Heart right ventricle (tissue), 16 donors: ENCODE measurements around the gene ATXN2L. TPM values are rescaled to one million over a fixed set of nuclear protein-coding genes. Genes with fewer than 3 reads are reported as not detected.

Experiments
- ATAC-seq, 8 donors: fragments of 200-7000 bp; cut with Tn5 transposase; one replicate each; pipeline ENCODE4 v1.9.1; 2020; ENCODE audit warnings: mild to moderate bottlenecking in 8 of 8, moderate library complexity in 8 of 8, moderate number of reproducible peaks in 1 of 8
- DNase-seq, 2 donors: peaks; one replicate each; pipeline ENCODE4 v3.0.0-alpha.2; 2020
- H3K27ac ChIP-seq, 10 donors: fragments of 200-600 bp; sonication (generic) in 2 of 10; one replicate each; pipeline versions ENCODE4 v1.5.0 to v1.8.0; 2020 to 2022; ENCODE audit warnings: mild to moderate bottlenecking in 3 of 10
- H3K27me3 ChIP-seq, 7 donors: fragments of 200-600 bp; one replicate each; pipeline ENCODE4 v1.8.0; 2021 to 2022; ENCODE audit warnings: mild to moderate bottlenecking in 2 of 7
- H3K36me3 ChIP-seq, 9 donors: fragments of 200-600 bp; sonication (generic) in 1 of 9; one replicate each; pipeline versions ENCODE4 v1.5.0 to v1.8.0; 2020 to 2022; ENCODE audit warnings: mild to moderate bottlenecking in 2 of 9
- H3K4me1 ChIP-seq, 9 donors: fragments of 200-600 bp; sonication (generic) in 1 of 9; one replicate each; pipeline versions ENCODE4 v1.5.0 to v1.8.0; 2020 to 2022; ENCODE audit warnings: mild to moderate bottlenecking in 4 of 9
- H3K4me3 ChIP-seq, 10 donors: fragments of 200-600 bp; sonication (generic) in 2 of 10; one replicate each; pipeline versions ENCODE4 v1.5.0 to v1.8.0; 2020 to 2022; ENCODE audit warnings: mild to moderate bottlenecking in 7 of 10, moderate library complexity in 2 of 10
- H3K9me3 ChIP-seq, 11 donors: fragments of 200-600 bp in 10 of 11; sonication (generic) in 2 of 11; one replicate each; pipeline versions ENCODE4 v1.5.0 to v1.8.0; 2013 to 2022; ENCODE audit warnings: mild to moderate bottlenecking in 2 of 11, control low read depth in 1 of 11, moderate library complexity in 1 of 11
- CTCF ChIP-seq, 9 donors: fragments of 200-600 bp; sonication (generic) in 2 of 9; IDR thresholded peaks; one replicate each; pipeline versions ENCODE4 v1.5.0 to v1.8.0; 2021 to 2022; ENCODE audit warnings: antibody characterized with exemption in 9 of 9, mild to moderate bottlenecking in 5 of 9, moderate library complexity in 1 of 9
- WGBS, 2 donors: extraction: QIAGEN DNeasy Blood & Tissue Kit; methylation state at CpG; one replicate each; pipeline ENCODE4 v1.1.7; 2013; ENCODE audit warnings: inconsistent platforms in 1 of 2; 5-methylcytosine and 5-hydroxymethylcytosine counted together
- intact Hi-C, 10 donors: fragments of 100-400 bp; cut with DNase I; formaldehyde crosslinking; loops; one replicate each; pipeline versions ENCODE4 v1.11.1 to v1.14.2; 2022
- microRNA-seq, 2 donors: library from miRNA; unstranded; fragments of <30 nt; microRNA quantifications; one replicate each; pipeline ENCODE4 v1.2.0, GENCODE V29; 2021
- polyA plus RNA-seq, 2 donors: library from polyadenylated mRNA; stranded (reverse); fragments of 200-250 nt; gene quantifications; one replicate each; pipeline ENCODE4 v1.2.3, GENCODE V29; 2013
- total RNA-seq, 10 donors: library from RNA; stranded (reverse); fragmentation: NEBNext Ultra II Directional in 3 of 10; extraction: Animal tissue kit (Norgen Biotek cat#: 25700) in 3 of 10; gene quantifications; one replicate each; pipeline versions ENCODE4 v1.2.1 to v1.2.4, GENCODE V29; 2021 to 2023
- donor health status: Arrhythmogenic right ventricular cardiomyopathy.
- donor health status: ischemic (EF 13 %, LVEDD 7.1; RV severe dilation, severe dysfunction).
- donor health status: healthy with polysubstance abuse.
- donor health status: DM: no; HTN: yes; CAD: no.
- donor health status: DM: no; HTN: no; CAD: no.
- donor health status: ischemic (EF 25% LVEDD 6.9; RV normal size, moderate dysfunction).
- donor health status: ischemic (EF 25% LVEDD 5.7; RV mildly dilated, moderate dysfunction).
- donor health status: healthy.
- donor health status: DM: yes; HTN: yes; CAD: no.
- donor health status: Ischemic cardiomyopathy.
- donor health status: ischemic (EF 35%, LVEDD 5.7; RV mildly dilated, moderate dysfunction).
- donor health status: nonischemic (EF 11% LVEDD 7.7; RV severe dilation, severe dysfunction).
- donor health status: DM: yes; HTN: yes; CAD: no.
- donor health status: PGD.
- donor health status: ischemic (EF 29% LVEDD 5.4; RV normal size, mild dysfunction).
- donor health status: nonischemic (EF 23%, LVEDD 6.1; RV moderate dilation, normal function).

The ATXN2L gene
- total and polyA plus RNA-seq, 12 donors, result 36.0 to 99.9 (median 45.9) TPM

- Histone ChIP-seq H3K27me3 (peaks cover 0 to 23% (median 5%) of the 10 kb centered on the region in 7 donors), H3K4me1 (peaks cover 0 to 16% (median 13%) of the 10 kb centered on the region in 9 donors), H3K27ac (no peak overlapping the region), H3K36me3 (no peaks in the 10 kb centered on the region), H3K4me3 (no peak overlapping the region), H3K9me3 (no peaks in the 10 kb centered on the region)
- intact Hi-C loops, result loop anchor here in 1 of 10 donors (5.0 kb wide), 1 partner anchor 59 kb away; no protein-coding TSS in a partner anchor
- 58 to 60% methylated on average over 24 to 25 of the region's 25 CpGs for WGBS, 2 donors
- ATAC-seq (no peak), DNase-seq (no peak)
- TF ChIP-seq CTCF (IDR thresholded peaks at IDR 0.05), result no peak
Measured at GRCh38 chr16:28883221-28883996, 60.6 kb downstream of the ATXN2L start.

GRCh38 chr16:28884045-28884444, 61.2 kb downstream of the ATXN2L start:
- Histone ChIP-seq H3K4me3 (no peak overlapping the region), H3K36me3 (no peaks in the 10 kb centered on the region), H3K27me3 (peaks cover 0 to 23% (median 5%) of the 10 kb centered on the region in 7 donors), H3K4me1 (peaks cover 0 to 13% (median 12%) of the 10 kb centered on the region in 9 donors), H3K27ac (no peak overlapping the region), H3K9me3 (no peaks in the 10 kb centered on the region)
- ATAC-seq, result no peak
- intact Hi-C loops, result loop anchor here in 1 of 10 donors (5.0 kb wide), 1 partner anchor 58 kb away; no protein-coding TSS in a partner anchor
- WGBS, 2 donors, result 92 to 94% methylated on average over 6 of the region's 6 CpGs
- no peak for DNase-seq
- TF ChIP-seq CTCF (IDR thresholded peaks at IDR 0.05), result no peak

Small RNA genes lying within 50 kb of the gene (microRNA-seq; reads per million reads assigned to microRNA genes)
- 0 reads per million in 2 donors for gene MIR4721

Other genes starting within 250 kb of the ATXN2L start
- gene SULT1A2, start 225.9 kb upstream of the ATXN2L start, total RNA-seq, result 1 to 10 TPM in 2 of 10 donors, under 1 TPM in 8; 0.24 to 1.7 (median 0.64) TPM
- gene SULT1A2, start 225.9 kb upstream of the ATXN2L start, polyA plus RNA-seq, result 1 to 10 TPM in 1 of 2 donors, under 1 TPM in 1; 0.28 to 1.2 TPM
- 10 to 100 TPM in 9 of 10 donors, 1 to 10 TPM in 1; 8.3 to 25.3 (median 17.0) TPM for gene SULT1A1, start 213.0 kb upstream of the ATXN2L start, total RNA-seq
- gene SULT1A1, start 213.0 kb upstream of the ATXN2L start, polyA plus RNA-seq, result 10 to 100 TPM in 1 of 2 donors, 1 to 10 TPM in 1; 9.0 to 10.8 TPM
- under 1 TPM in 1 of 10 donors, not detected in 9; 0.61 TPM for gene NPIPB8, start 184.9 kb upstream of the ATXN2L start, total RNA-seq
- not detected for gene NPIPB8, start 184.9 kb upstream of the ATXN2L start, polyA plus RNA-seq
- gene EIF3C, start 111.5 kb upstream of the ATXN2L start, total RNA-seq, result 100 to 1,000 TPM; 256 to 544 (median 401) TPM
- gene EIF3C, start 111.5 kb upstream of the ATXN2L start, polyA plus RNA-seq, result 1,000 to 10,000 TPM in 1 of 2 donors, 100 to 1,000 TPM in 1; 549 to 1,102 TPM
- 1 to 10 TPM in 1 of 10 donors, under 1 TPM in 4, not detected in 5; 0.22 to 1.3 (median 0.59) TPM for gene NPIPB9, start 71.2 kb upstream of the ATXN2L start, total RNA-seq
- gene NPIPB9, start 71.2 kb upstream of the ATXN2L start, polyA plus RNA-seq, result 1 to 10 TPM in 1 of 2 donors, under 1 TPM in 1; 0.10 to 1.4 TPM
- gene TUFM, start 23.3 kb downstream of the ATXN2L start, total RNA-seq, result 100 to 1,000 TPM; 193 to 250 (median 236) TPM
- gene TUFM, start 23.3 kb downstream of the ATXN2L start, polyA plus RNA-seq, result 100 to 1,000 TPM; 286 to 362 TPM
- 10 to 100 TPM; 30.6 to 54.5 (median 36.6) TPM for gene SH2B1, start 40.8 kb downstream of the ATXN2L start, total RNA-seq
- gene SH2B1, start 40.8 kb downstream of the ATXN2L start, polyA plus RNA-seq, result 10 to 100 TPM; 30.2 to 72.1 TPM
- 1 to 10 TPM in 1 of 10 donors, under 1 TPM in 9; 0.13 to 1.0 (median 0.23) TPM for gene ATP2A1, start 55.5 kb downstream of the ATXN2L start, total RNA-seq
- gene ATP2A1, start 55.5 kb downstream of the ATXN2L start, polyA plus RNA-seq, result under 1 TPM; 0.13 to 0.44 TPM
- 10 to 100 TPM; 11.8 to 20.0 (median 15.5) TPM for gene RABEP2, start 102.2 kb downstream of the ATXN2L start, total RNA-seq
- gene RABEP2, start 102.2 kb downstream of the ATXN2L start, polyA plus RNA-seq, result 10 to 100 TPM; 18.7 to 47.6 TPM
- under 1 TPM in 1 of 10 donors, not detected in 9; 0.19 TPM for gene CD19, start 109.0 kb downstream of the ATXN2L start, total RNA-seq
- gene CD19, start 109.0 kb downstream of the ATXN2L start, polyA plus RNA-seq, result under 1 TPM in 1 of 2 donors, not detected in 1; 0.06 TPM
- 10 to 100 TPM; 13.8 to 22.5 (median 17.0) TPM for gene NFATC2IP, start 127.9 kb downstream of the ATXN2L start, total RNA-seq
- 10 to 100 TPM; 15.7 to 24.4 TPM for gene NFATC2IP, start 127.9 kb downstream of the ATXN2L start, polyA plus RNA-seq
- 10 to 100 TPM; 12.9 to 23.3 (median 17.2) TPM for gene SPNS1, start 151.8 kb downstream of the ATXN2L start, total RNA-seq
- gene SPNS1, start 151.8 kb downstream of the ATXN2L start, polyA plus RNA-seq, result 10 to 100 TPM; 42.5 to 44.5 TPM
- 1 to 10 TPM in 6 of 10 donors, under 1 TPM in 4; 0.35 to 6.7 (median 1.6) TPM for gene LAT, start 162.1 kb downstream of the ATXN2L start, total RNA-seq
- gene LAT, start 162.1 kb downstream of the ATXN2L start, polyA plus RNA-seq, result 1 to 10 TPM; 1.8 to 7.2 TPM